VCaP (cell line): ENCODE data around the gene DIAPH2.
"Not testable (repeated sequence)": the region's sequence is repeated elsewhere in the genome, so short reads cannot be mapped to it uniquely, and the experiment has no call there.

Experiments used
- H3K27ac ChIP-seq: fragments of 450-650 bp; 2 replicates; pipeline ENCODE4 v1.5.1; 2017
- TF ChIP-seq, protein P1 (sequence below): fragments of 450-650 bp; conservative IDR thresholded peaks from 2 replicates; pipeline ENCODE4 v1.5.1; 2017; ENCODE audit warnings: mild to moderate bottlenecking, moderate library complexity

DIAPH2 gene

DNA sequence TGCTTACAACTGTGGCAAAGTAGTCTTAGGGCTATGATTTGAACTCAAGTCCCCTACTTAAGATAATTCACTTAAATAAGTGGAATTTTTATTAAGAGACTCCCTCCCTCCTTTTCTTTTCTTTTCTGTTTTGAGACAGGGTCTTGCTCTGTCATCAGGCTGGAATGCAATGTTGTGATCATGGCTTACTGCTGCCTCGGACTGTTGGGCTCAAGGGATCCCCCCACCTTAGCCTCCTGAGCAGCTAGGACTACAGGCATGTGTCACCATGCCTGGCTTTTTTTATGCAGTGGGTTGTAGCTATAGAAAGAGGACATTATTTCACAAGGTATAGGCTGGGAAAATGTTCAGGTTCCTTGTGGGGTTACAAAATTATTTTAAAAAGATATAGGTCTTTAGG lies 19.2 kb downstream of the DIAPH2 start:
- no peak overlapping the region for H3K27ac ChIP-seq
- TF ChIP-seq, protein P1, sequence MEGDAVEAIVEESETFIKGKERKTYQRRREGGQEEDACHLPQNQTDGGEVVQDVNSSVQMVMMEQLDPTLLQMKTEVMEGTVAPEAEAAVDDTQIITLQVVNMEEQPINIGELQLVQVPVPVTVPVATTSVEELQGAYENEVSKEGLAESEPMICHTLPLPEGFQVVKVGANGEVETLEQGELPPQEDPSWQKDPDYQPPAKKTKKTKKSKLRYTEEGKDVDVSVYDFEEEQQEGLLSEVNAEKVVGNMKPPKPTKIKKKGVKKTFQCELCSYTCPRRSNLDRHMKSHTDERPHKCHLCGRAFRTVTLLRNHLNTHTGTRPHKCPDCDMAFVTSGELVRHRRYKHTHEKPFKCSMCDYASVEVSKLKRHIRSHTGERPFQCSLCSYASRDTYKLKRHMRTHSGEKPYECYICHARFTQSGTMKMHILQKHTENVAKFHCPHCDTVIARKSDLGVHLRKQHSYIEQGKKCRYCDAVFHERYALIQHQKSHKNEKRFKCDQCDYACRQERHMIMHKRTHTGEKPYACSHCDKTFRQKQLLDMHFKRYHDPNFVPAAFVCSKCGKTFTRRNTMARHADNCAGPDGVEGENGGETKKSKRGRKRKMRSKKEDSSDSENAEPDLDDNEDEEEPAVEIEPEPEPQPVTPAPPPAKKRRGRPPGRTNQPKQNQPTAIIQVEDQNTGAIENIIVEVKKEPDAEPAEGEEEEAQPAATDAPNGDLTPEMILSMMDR, result no peak

DNA sequence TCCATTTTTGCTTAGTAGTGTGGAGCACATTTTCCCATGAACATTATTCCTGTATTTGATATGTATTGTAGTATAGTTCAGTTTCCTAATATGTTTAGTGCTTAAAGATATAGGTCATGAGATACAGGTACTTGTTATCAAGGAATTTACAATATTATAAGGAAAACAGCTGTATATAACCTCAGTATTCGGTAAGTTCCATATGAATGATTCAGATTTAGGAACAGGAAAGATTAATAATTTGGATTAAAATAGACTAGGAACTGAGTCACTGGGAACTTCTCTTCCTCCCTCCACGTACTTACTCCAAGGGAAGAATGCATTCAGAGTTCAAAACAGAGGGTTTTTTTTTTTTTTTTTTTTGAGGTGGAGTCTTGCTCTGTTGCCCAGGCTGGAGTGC lies 20.0 kb downstream of the DIAPH2 start:
- no peak overlapping the region for H3K27ac ChIP-seq
- TF ChIP-seq, protein P1, result no peak

DNA sequence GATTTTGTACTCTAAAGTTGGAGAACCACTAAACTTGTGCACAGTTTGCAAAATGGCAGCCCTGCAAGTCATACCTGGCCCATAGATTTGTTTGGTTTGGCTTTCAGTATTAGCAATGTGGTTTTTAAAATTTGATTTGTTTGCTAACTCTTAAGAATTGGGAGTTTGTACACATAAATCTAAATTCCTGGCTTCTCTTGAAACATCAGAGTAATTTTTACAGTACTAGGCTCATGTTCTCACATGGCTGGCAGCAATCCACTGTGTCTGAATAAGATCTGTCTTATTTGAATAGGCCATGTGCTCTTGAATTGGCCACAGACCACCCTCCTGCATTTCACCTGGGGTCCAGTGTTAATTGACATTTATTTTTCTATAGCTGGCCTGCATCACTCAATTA lies 21.3 kb downstream of the DIAPH2 start:
- no peak overlapping the region for H3K27ac ChIP-seq
- TF ChIP-seq, protein P1, result no peak

DNA sequence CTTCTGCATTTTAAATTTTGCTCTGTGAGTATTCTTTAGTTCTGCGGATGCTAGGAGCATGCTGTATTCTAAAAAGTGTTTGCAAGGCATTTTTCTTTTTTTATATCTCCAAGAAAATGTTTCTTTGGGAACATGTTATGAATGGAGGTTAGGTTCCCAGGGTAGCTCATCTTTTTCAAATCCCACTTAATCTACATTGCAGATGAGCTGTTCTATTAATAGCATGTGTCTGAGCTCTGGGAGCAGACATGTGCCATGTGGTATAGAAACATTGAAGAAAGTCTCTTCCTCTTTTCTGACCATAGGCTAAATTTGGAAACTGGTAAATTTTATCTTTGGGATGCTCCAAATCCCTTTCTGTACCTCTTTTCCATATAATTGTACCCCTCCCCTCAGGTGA lies 23.2 kb downstream of the DIAPH2 start:
- TF ChIP-seq, protein P1, result no peak
- H3K27ac ChIP-seq, result no peak overlapping the region

DNA sequence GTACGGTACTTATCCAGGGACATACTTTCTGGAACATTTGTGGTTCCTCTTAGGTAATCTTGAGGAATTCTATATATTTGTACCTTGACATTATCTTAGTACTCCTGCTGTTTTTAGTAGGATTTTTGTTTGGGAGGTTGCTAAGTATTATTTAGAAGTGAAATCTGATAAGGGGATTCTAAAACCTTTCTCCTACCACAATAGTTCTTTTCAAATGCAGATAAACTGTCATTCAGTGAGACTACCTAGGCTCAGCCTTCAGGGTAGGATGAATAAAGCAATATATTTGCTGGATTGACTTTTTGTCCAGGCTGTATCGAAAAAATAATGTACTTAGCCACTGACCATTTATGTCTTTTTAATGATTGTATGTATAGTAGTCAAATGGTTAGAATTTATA lies 25.4 kb downstream of the DIAPH2 start:
- H3K27ac ChIP-seq, result no peak overlapping the region
- TF ChIP-seq, protein P1, result no peak

DNA sequence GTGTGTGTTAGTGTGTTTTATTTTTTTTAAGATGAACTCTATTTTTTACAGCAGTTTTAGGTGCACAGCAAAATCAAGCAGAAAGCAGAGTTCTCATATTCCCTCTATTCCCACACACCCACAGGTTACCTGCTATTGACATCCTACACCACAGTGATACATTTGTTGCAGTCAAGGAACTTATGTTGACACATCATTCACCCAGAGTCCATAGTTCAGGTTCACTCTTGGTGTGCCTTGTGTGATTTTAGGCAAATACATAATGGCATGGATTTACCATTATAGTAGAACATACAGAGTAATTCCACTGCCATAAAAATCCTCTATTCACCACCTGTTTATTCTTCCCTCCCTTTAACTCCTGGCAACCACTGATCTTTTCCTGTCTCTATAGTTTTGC lies 28.7 kb downstream of the DIAPH2 start:
- TF ChIP-seq, protein P1, result no peak
- no peak overlapping the region for H3K27ac ChIP-seq

DNA sequence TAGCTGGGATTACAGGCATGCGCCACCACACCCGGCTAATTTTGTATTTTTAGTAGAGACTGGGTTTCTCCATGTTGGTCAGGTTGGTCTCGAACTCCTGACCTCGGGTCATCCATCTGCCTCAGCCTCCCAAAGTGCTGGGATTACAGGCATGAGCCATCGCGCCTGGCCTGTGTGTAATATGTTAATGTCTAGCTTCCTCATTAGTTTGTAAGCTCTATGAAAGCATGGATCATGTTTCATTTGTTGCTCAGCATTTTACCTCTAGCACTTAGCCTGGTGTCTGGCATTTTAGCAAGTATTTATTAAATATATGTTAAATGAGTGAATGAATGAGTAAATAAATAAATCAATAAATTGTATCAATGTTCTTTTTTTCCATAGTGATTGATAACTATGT lies 29.8 kb downstream of the DIAPH2 start:
- not testable (repeated sequence) for H3K27ac ChIP-seq

DNA sequence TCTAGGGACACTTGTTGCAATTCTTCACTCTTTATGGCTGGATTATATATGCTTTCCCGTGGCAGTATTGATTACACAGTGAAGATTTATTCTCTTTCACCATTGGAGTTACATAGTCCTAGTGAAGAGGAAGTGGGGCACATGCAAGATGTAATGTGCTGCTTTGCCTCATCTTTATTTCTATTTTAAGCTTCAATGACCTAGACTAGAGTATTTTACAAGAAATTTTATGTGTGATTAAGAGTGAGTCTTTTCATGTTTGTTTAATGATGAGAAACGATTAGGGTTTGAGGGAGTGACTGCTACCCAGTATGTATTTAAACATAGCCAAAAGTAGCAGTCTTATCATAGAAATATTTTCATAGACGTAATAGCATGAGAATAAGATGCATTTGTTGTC lies 30.8 kb downstream of the DIAPH2 start:
- H3K27ac ChIP-seq, result no peak overlapping the region
- TF ChIP-seq, protein P1, result no peak
